Hepatocyte (in vitro differentiated cells): ENCODE measurements around the gene CACNG4. TPM values are rescaled to one million over a fixed set of nuclear protein-coding genes. Genes with fewer than 3 reads are reported as not detected.

Source experiments
- DNase-seq: peaks from one replicate; pipeline ENCODE4 v3.0.0-alpha.2; 2016; ENCODE audit warnings: low spot score
- H2AFZ ChIP-seq: fragments of 200-600 bp; sonication (generic); 2 replicates; pipeline ENCODE4 v1.6.0; 2016; ENCODE audit warnings: antibody characterized with exemption, mild to moderate bottlenecking
- H3K27ac ChIP-seq: fragments of 200-600 bp; sonication (generic); 2 replicates; pipeline ENCODE4 v1.5.1; 2016; ENCODE audit warnings: mild to moderate bottlenecking
- H3K27me3 ChIP-seq: fragments of 200-600 bp; sonication (generic); 2 replicates; pipeline ENCODE4 v1.6.1; 2016
- H3K36me3 ChIP-seq: fragments of 200-600 bp; sonication (generic); replicated peaks from 2 replicates; pipeline ENCODE4 v1.5.1; 2016; ENCODE audit warnings: low read depth; ENCODE audit not compliant: insufficient read depth
- H3K4me1 ChIP-seq: fragments of 200-600 bp; sonication (generic); 2 replicates; pipeline ENCODE4 v1.5.1; 2016; ENCODE audit warnings: mild to moderate bottlenecking, moderate library complexity; ENCODE audit not compliant: insufficient read depth
- H3K4me2 ChIP-seq: fragments of 200-600 bp; sonication (generic); 2 replicates; pipeline ENCODE4 v1.6.0; 2016
- H3K4me3 ChIP-seq: fragments of 200-600 bp; sonication (generic); 2 replicates; pipeline ENCODE4 v1.5.1; 2016; ENCODE audit warnings: mild to moderate bottlenecking
- H3K79me2 ChIP-seq: fragments of 200-600 bp; sonication (generic); 2 replicates; pipeline ENCODE4 v1.6.0; 2017; ENCODE audit warnings: mild to moderate bottlenecking
- H3K9me2 ChIP-seq: fragments of 200-600 bp; sonication (generic); replicated peaks from 2 replicates; pipeline ENCODE4 v1.6.0; 2017; ENCODE audit warnings: mild to moderate bottlenecking; ENCODE audit not compliant: insufficient read depth
- H3K9me3 ChIP-seq: fragments of 200-600 bp; sonication (generic); 2 replicates; pipeline ENCODE4 v1.5.1; 2016; ENCODE audit warnings: low read depth, mild to moderate bottlenecking
- H4K20me1 ChIP-seq: fragments of 200-600 bp; sonication (generic); 2 replicates; pipeline ENCODE4 v1.6.0; 2016; ENCODE audit warnings: mild to moderate bottlenecking; ENCODE audit not compliant: insufficient read depth, poor library complexity, severe bottlenecking
- EZH2 ChIP-seq: fragments of 200-600 bp; sonication (generic); IDR thresholded peaks from 2 replicates; pipeline ENCODE4 v1.6.1; 2016; ENCODE audit warnings: antibody characterized with exemption, mild to moderate bottlenecking, borderline replicate concordance
- EZH2phosphoT487 ChIP-seq: fragments of 200-600 bp; sonication (generic); IDR thresholded peaks from one replicate; pipeline ENCODE4 v1.6.1; 2018; ENCODE audit warnings: antibody characterized with exemption, mild to moderate bottlenecking, low read depth, moderate library complexity; ENCODE audit not compliant: unreplicated experiment, severe bottlenecking
- WGBS: methylation state at CpG from one replicate; pipeline ENCODE4 v1.1.6; 2016; ENCODE audit warnings: low lambda C conversion rate; ENCODE audit errors: missing lambda C conversion rate; 5-methylcytosine and 5-hydroxymethylcytosine counted together
- polyA plus RNA-seq: library from polyadenylated mRNA; unstranded; fragments of >200 nt; fragmentation: Nextera tagmentation; extraction: Ambion mirVana; gene quantifications from 2 replicates; pipeline ENCODE4 v1.2.1, GENCODE V29; 2016
- total RNA-seq: library from RNA; depleted of rRNA; stranded (reverse); fragments of >200 nt; gene quantifications from 2 replicates; pipeline ENCODE4 v1.2.3, GENCODE V29; 2014
- TF ChIP-seq, protein P1 (sequence below): fragments of 200-600 bp; sonication (generic); IDR thresholded peaks from 2 replicates; pipeline ENCODE4 v1.5.1; 2016; ENCODE audit warnings: antibody characterized with exemption, mild to moderate bottlenecking; ENCODE audit not compliant: poor library complexity

Gene CACNG4
- total and polyA plus RNA-seq, 2 experiments from 2014 or later = 3.5 to 3.9 TPM

DNA sequence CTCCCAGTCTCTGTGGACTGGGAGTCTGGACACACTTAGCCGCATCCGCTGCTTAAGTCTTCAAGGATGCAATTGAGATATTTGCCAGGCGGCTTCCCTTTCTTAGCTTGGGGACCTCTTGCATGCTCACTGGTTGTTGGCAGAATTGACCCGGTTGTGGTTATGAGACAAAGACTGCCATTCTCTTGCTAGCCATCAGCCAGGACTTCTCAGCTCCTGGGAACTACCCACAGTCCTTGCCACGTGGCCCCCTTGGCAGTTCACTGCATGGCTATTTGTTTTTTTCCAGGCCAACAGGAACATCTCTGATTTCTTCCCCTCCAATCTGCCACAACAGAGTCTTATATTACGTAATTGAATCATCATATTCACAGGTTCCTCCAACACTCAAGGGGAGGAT, 25.5 kb downstream of the CACNG4 start:
- Histone ChIP-seq H3K27me3 (peaks cover 2% of the 10 kb centered on the region), H3K27ac (no peak overlapping the region), H3K9me2 (no peaks in the 10 kb centered on the region), H3K36me3 (no peaks in the 10 kb centered on the region), H3K4me3 (no peak overlapping the region), H4K20me1 (no peaks in the 10 kb centered on the region), H3K4me1 (no peaks in the 10 kb centered on the region), H3K4me2 (no peak overlapping the region), H2AFZ (no peak overlapping the region), H3K9me3 (no peaks in the 10 kb centered on the region), H3K79me2 (no peaks in the 10 kb centered on the region)
- WGBS = 93% methylated on average over 6 of the region's 6 CpGs
- TF ChIP-seq, protein P1, sequence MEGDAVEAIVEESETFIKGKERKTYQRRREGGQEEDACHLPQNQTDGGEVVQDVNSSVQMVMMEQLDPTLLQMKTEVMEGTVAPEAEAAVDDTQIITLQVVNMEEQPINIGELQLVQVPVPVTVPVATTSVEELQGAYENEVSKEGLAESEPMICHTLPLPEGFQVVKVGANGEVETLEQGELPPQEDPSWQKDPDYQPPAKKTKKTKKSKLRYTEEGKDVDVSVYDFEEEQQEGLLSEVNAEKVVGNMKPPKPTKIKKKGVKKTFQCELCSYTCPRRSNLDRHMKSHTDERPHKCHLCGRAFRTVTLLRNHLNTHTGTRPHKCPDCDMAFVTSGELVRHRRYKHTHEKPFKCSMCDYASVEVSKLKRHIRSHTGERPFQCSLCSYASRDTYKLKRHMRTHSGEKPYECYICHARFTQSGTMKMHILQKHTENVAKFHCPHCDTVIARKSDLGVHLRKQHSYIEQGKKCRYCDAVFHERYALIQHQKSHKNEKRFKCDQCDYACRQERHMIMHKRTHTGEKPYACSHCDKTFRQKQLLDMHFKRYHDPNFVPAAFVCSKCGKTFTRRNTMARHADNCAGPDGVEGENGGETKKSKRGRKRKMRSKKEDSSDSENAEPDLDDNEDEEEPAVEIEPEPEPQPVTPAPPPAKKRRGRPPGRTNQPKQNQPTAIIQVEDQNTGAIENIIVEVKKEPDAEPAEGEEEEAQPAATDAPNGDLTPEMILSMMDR = no peak
- no peak for TF ChIP-seq EZH2
- no peak for TF ChIP-seq EZH2phosphoT487
- no peak for DNase-seq

DNA sequence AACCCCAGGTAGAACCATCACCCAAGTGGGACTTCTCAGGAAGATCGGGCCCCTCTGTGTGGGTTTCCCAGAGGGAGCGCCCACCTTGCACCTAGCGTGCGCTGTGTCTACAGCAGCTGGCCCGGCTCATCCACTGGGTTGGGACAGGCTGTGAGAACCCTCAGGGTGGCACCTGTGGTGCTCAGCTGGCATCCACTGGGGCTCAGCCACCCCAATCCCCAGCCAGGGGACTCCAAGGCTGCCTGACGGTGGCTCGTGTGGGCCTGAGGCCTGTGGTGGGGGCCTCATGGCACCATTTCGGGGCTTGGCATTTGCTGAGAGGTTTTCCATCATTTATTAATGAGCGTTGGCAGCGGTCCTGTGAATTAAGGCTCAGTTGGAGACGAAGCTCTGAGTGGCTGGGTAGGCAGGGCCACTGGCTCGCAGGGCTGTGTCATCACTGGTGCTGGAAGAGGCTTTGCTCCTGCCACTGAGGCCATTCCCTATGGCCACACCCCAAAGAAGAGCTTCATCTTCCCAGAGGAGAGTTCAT, 28.5 kb downstream of the CACNG4 start:
- Histone ChIP-seq H3K79me2 (no peaks in the 10 kb centered on the region), H3K36me3 (no peaks in the 10 kb centered on the region), H3K4me1 (no peaks in the 10 kb centered on the region), H3K9me3 (no peaks in the 10 kb centered on the region), H3K9me2 (no peaks in the 10 kb centered on the region), H3K4me2 (no peak overlapping the region), H4K20me1 (no peaks in the 10 kb centered on the region), H3K4me3 (no peak overlapping the region), H3K27me3 (no peaks in the 10 kb centered on the region), H3K27ac (no peak overlapping the region), H2AFZ (no peak overlapping the region)
- no peak for DNase-seq
- TF ChIP-seq EZH2phosphoT487 (no peak), EZH2 (no peak)
- TF ChIP-seq, protein P1 = no peak
- WGBS = 99% methylated on average over 12 of the region's 12 CpGs

DNA sequence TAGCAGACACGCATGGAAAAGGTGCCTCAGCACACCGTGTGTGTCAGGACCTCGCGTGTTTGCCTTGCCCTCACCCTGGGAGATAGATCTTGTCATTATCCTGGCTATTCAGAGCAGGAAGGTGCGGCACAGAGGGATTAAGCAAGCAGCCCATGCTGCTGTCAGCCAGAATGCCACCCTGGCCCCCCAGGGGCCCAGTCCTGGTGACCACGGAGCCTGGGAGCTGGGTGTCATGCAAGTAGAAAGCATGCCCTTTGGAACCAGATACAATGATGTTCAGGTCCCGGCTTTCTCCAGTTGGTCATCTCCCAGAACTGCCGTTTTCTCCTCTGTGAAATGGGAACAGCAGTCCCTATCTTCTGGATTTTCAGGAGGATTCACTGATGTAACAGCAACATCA, 29.9 kb downstream of the CACNG4 start:
- Histone ChIP-seq H3K4me2 (no peak overlapping the region), H3K9me2 (no peaks in the 10 kb centered on the region), H4K20me1 (no peaks in the 10 kb centered on the region), H3K9me3 (no peaks in the 10 kb centered on the region), H3K27ac (no peak overlapping the region), H3K4me1 (no peaks in the 10 kb centered on the region), H3K36me3 (no peaks in the 10 kb centered on the region), H3K79me2 (no peaks in the 10 kb centered on the region), H3K27me3 (no peaks in the 10 kb centered on the region), H2AFZ (no peak overlapping the region), H3K4me3 (no peak overlapping the region)
- TF ChIP-seq EZH2 = no peak
- TF ChIP-seq, protein P1 = no peak
- TF ChIP-seq EZH2phosphoT487 = no peak
- WGBS = 91% methylated on average over 8 of the region's 8 CpGs
- DNase-seq = no peak
